Measurements from ENCODE around the gene INF2. TPM values are rescaled to one million over a fixed set of nuclear protein-coding genes. Genes with fewer than 3 reads are reported as not detected.

The INF2 gene
- polyA plus RNA-seq, 2 donors, result 26.6 to 41.9 TPM

DNA sequence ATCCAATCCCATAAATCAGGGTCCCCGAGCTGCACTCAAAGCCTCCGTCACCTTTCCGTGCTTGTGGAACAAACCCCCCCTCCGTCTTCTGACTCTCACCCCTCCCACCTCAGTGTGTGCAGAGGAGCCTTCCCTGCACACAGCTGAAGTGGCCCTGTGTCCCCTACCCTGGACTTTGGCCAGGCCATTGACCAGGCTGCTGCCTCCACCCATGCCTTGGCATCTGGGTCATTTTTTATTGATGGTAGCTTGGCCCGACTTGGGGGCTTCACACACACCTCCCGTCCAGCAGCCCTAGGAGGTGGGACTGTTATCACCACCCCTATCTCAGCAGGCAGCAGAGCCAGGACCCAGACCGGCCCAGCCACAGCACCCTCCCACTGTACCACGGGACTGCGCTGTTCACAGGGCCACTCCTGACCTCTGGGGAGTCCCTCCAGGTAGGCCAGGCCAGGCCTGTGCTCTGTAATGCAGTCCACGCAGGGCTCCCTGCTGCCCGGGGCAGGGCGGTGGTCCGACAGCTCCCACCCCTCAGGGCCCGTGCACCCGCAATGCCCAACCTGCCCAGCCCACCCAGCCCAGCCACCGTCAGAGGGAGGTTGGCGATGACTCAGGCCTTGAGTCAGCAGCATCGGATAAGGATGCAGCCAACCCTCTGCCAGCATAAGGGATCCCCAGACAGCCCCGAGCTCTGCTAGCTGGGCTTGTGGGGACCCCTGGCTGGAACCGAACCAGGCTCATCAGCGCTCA lies 9.2 kb upstream of the INF2 start:
- Histone ChIP-seq H3K4me1 (ENCODE audit: control insufficient read depth in 2 of 2, insufficient read depth in 2 of 2, low read length in 1 of 2) (peaks cover 9 to 40% of the 10 kb centered on the region in 2 donors), H3K36me3 (ENCODE audit: control insufficient read depth in 2 of 2, insufficient read depth in 2 of 2, low read length in 1 of 2) (peaks cover 0 to 3% of the 10 kb centered on the region in 2 donors), H3K27ac (ENCODE audit: low read depth in 2 of 2, low read length in 1 of 2) (peak overlapping the region; percentile 91 to 95), H3K9me3 (ENCODE audit: control insufficient read depth in 2 of 2, insufficient read depth in 1 of 2, low read depth in 1 of 2, low read length in 1 of 2) (no peaks in the 10 kb centered on the region), H3K4me3 (ENCODE audit: low read depth in 1 of 2, low read length in 2 of 2) (peak overlapping the region in 1 of 2 donors; percentile 10), H3K27me3 (ENCODE audit: control insufficient read depth in 1 of 2, insufficient read depth in 2 of 2, low read length in 2 of 2) (no peaks in the 10 kb centered on the region)
- WGBS, 2 donors, result 51 to 59% methylated on average over 21 of the region's 21 CpGs

DNA sequence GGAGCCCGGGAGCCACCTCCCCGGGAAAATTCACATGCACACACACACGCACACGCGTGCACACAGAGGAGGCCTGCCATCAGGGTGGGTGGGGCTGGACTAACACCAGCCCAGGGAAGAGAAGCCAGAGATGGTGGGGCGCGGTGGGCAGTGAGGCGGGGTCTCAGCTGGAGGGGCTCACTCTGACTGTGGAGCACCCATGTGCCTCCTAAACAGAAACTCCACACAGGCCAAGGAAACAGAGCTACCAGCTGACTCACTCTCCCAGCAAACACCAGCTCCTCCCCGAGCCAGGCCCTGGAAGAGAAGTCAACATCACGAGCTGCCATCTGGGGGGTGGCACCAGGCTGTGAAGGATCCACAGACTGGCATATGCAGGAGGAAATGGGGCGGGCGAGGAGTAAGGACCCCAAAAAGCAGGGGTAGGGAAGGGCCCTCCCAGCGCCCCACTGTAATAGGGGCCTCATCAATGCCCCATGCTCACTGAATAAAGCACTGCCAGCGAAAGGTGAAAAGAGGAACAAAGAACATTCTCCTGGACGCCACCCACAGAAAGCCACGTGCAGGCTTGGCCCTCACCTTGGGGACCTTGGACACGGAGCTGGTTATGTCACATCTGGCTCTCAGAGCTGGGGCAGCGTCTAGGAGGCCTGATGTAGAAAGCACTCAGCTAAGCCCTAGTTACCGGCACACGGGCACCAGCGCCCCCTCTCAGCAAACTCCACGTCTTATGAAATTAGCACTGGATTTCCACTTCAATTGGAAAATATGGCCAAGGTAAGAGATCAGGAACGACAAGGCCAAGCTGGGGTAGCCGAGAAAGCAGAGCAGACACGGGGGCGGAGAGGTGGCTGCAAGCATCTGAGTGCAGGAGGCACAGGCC lies 8.4 kb upstream of the INF2 start:
- Histone ChIP-seq H3K4me3 (ENCODE audit: low read depth in 1 of 2, low read length in 2 of 2) (peak overlapping the region in 1 of 2 donors; percentile 10), H3K36me3 (ENCODE audit: control insufficient read depth in 2 of 2, insufficient read depth in 2 of 2, low read length in 1 of 2) (peaks cover 0 to 3% of the 10 kb centered on the region in 2 donors), H3K4me1 (ENCODE audit: control insufficient read depth in 2 of 2, insufficient read depth in 2 of 2, low read length in 1 of 2) (peaks cover 9 to 40% of the 10 kb centered on the region in 2 donors), H3K27ac (ENCODE audit: low read depth in 2 of 2, low read length in 1 of 2) (peak overlapping the region; percentile 91 to 95), H3K9me3 (ENCODE audit: control insufficient read depth in 2 of 2, insufficient read depth in 1 of 2, low read depth in 1 of 2, low read length in 1 of 2) (no peaks in the 10 kb centered on the region), H3K27me3 (ENCODE audit: control insufficient read depth in 1 of 2, insufficient read depth in 2 of 2, low read length in 2 of 2) (no peaks in the 10 kb centered on the region)
- WGBS, 2 donors, result 36 to 41% methylated on average over 26 of the region's 26 CpGs

DNA sequence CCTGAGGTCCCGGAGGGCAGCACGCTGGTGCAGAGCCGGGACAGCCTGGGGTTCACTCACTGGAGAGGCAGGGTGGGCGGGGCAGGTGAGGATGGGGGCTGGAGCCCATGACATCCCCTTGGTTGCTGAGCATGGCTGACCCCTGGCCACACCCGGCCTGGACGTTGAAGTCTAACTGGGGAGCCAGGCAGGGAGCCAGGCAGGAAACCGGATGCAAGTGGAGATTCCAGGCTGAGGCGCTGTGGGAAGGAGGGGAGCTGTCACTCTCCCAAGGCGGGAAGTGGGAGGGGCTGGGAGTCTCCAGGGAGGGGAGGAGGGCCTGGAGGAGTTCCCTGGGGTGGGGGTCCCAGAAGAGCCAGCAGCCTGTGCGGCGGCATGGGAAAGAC lies 7.7 kb upstream of the INF2 start:
- H3K4me1 ChIP-seq (ENCODE audit: control insufficient read depth in 2 of 2, insufficient read depth in 2 of 2, low read length in 1 of 2), result peaks cover 9 to 42% of the 10 kb centered on the region in 2 donors
- no peaks in the 10 kb centered on the region for H3K27me3 ChIP-seq (ENCODE audit: control insufficient read depth in 1 of 2, insufficient read depth in 2 of 2, low read length in 2 of 2)
- peaks cover 0 to 3% of the 10 kb centered on the region in 2 donors for H3K36me3 ChIP-seq (ENCODE audit: control insufficient read depth in 2 of 2, insufficient read depth in 2 of 2, low read length in 1 of 2)
- WGBS, 2 donors, result 21 to 38% methylated on average over 10 to 11 of the region's 11 CpGs
- no peaks in the 10 kb centered on the region for H3K9me3 ChIP-seq (ENCODE audit: control insufficient read depth in 2 of 2, insufficient read depth in 1 of 2, low read depth in 1 of 2, low read length in 1 of 2)
- no peak overlapping the region for H3K4me3 ChIP-seq (ENCODE audit: low read depth in 1 of 2, low read length in 2 of 2)
- H3K27ac ChIP-seq (ENCODE audit: low read depth in 2 of 2, low read length in 1 of 2), result peak overlapping the region; percentile 91 to 95

DNA sequence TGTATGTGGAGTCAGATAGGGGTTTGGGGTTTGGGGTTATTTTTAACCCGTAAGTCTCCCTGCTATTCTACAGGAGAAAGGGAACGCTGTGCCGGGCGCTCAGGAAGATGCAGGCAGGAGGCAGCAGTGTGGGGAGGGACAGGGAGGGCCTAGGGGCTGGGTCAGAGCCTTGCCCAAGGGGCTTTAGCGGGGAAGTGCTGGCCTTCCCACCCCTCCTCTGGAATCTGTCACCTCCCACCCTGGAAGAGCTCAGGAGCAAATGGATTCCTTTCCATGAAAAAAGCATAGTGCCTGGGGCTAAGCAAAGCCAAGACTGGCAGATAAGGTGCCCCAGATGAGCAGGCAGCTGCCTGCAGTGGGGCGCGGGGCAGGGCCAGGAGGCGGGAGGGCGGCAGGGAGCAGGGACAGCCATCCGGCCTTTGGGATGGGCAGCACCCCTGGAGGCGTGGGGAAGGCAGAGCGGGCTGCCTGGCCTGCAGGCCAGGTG lies 7.3 kb upstream of the INF2 start:
- Histone ChIP-seq H3K4me1 (ENCODE audit: control insufficient read depth in 2 of 2, insufficient read depth in 2 of 2, low read length in 1 of 2) (peaks cover 9 to 45% of the 10 kb centered on the region in 2 donors), H3K4me3 (ENCODE audit: low read depth in 1 of 2, low read length in 2 of 2) (no peak overlapping the region), H3K27me3 (ENCODE audit: control insufficient read depth in 1 of 2, insufficient read depth in 2 of 2, low read length in 2 of 2) (no peaks in the 10 kb centered on the region), H3K9me3 (ENCODE audit: control insufficient read depth in 2 of 2, insufficient read depth in 1 of 2, low read depth in 1 of 2, low read length in 1 of 2) (no peaks in the 10 kb centered on the region), H3K27ac (ENCODE audit: low read depth in 2 of 2, low read length in 1 of 2) (peak overlapping the region; percentile 28 to 95), H3K36me3 (ENCODE audit: control insufficient read depth in 2 of 2, insufficient read depth in 2 of 2, low read length in 1 of 2) (peaks cover 0 to 3% of the 10 kb centered on the region in 2 donors)
- WGBS, 2 donors, result 45 to 50% methylated on average over 12 of the region's 12 CpGs

DNA sequence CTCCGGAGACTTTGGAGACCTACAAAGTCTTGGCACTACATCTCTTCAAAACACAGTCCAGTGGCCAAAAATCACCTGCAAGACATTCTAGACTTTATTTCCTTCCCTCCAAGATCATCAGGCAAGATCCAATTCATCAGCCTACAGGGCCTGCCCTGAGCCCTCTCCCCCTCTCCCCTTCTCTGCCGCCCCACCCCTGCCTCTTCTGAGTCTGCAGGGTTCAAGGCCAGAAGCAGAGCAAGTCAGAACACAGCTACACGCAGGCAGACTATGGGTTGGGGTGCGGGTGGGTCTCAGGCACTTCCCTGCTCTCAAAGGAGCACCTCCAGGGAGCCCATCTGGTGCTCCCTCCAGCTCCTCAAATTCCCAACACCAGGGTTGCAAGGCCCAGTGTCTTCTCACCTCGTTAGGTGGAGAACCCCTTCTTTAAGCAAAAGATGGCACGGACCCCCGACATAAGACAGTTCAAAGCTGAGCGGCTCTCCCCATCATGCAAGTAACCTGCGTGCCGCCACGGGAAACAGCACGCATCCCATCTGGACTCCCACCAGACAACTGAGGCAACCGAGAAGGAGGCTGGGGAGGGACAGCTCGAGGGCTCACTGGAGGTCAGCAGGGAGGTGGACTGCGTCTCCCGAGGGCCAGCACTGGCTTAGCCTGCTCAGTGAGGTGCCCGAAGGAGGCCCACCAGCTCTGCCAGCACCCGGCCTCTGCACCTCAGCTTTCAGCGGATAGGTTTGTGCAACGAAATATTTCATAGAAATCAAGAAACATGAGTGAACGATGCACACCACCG lies 5.6 kb upstream of the INF2 start:
- H3K4me1 ChIP-seq (ENCODE audit: control insufficient read depth in 2 of 2, insufficient read depth in 2 of 2, low read length in 1 of 2), result peaks cover 12 to 50% of the 10 kb centered on the region in 2 donors
- 85 to 90% methylated on average over 22 of the region's 22 CpGs for WGBS, 2 donors

DNA sequence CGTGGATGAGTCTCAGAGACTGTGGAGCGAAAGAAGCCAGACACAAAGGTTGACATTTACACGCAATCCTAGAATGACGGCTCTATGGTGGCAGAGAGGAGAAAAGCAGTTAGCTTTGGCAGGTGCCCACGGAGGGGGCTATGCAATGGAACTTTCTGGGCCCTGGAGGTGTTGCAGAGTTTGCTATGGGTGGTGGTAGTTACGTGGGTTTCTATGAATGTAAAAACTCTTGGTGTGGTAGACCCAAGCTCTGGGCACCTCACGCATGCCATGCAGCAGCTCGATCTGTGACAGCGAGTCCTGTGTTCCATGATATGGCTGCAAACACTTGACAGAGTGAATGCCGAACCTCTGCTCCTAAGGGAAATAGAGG lies 5.0 kb upstream of the INF2 start:
- Histone ChIP-seq H3K36me3 (ENCODE audit: control insufficient read depth in 2 of 2, insufficient read depth in 2 of 2, low read length in 1 of 2) (peaks cover 0 to 3% of the 10 kb centered on the region in 2 donors), H3K4me3 (ENCODE audit: low read depth in 1 of 2, low read length in 2 of 2) (no peak overlapping the region), H3K27me3 (ENCODE audit: control insufficient read depth in 1 of 2, insufficient read depth in 2 of 2, low read length in 2 of 2) (no peaks in the 10 kb centered on the region), H3K9me3 (ENCODE audit: control insufficient read depth in 2 of 2, insufficient read depth in 1 of 2, low read depth in 1 of 2, low read length in 1 of 2) (no peaks in the 10 kb centered on the region), H3K27ac (ENCODE audit: low read depth in 2 of 2, low read length in 1 of 2) (no peak overlapping the region), H3K4me1 (ENCODE audit: control insufficient read depth in 2 of 2, insufficient read depth in 2 of 2, low read length in 1 of 2) (peaks cover 14 to 48% of the 10 kb centered on the region in 2 donors)
- 94% methylated on average over 10 of the region's 10 CpGs for WGBS, 2 donors

More for the DNA sequence above, 5.6 kb upstream of the INF2 start:
- no peak overlapping the region for H3K27ac ChIP-seq (ENCODE audit: low read depth in 2 of 2, low read length in 1 of 2)
- no peaks in the 10 kb centered on the region for H3K9me3 ChIP-seq (ENCODE audit: control insufficient read depth in 2 of 2, insufficient read depth in 1 of 2, low read depth in 1 of 2, low read length in 1 of 2)
- no peaks in the 10 kb centered on the region for H3K27me3 ChIP-seq (ENCODE audit: control insufficient read depth in 1 of 2, insufficient read depth in 2 of 2, low read length in 2 of 2)
- peaks cover 0 to 3% of the 10 kb centered on the region in 2 donors for H3K36me3 ChIP-seq (ENCODE audit: control insufficient read depth in 2 of 2, insufficient read depth in 2 of 2, low read length in 1 of 2)
- H3K4me3 ChIP-seq (ENCODE audit: low read depth in 1 of 2, low read length in 2 of 2), result no peak overlapping the region

DNA sequence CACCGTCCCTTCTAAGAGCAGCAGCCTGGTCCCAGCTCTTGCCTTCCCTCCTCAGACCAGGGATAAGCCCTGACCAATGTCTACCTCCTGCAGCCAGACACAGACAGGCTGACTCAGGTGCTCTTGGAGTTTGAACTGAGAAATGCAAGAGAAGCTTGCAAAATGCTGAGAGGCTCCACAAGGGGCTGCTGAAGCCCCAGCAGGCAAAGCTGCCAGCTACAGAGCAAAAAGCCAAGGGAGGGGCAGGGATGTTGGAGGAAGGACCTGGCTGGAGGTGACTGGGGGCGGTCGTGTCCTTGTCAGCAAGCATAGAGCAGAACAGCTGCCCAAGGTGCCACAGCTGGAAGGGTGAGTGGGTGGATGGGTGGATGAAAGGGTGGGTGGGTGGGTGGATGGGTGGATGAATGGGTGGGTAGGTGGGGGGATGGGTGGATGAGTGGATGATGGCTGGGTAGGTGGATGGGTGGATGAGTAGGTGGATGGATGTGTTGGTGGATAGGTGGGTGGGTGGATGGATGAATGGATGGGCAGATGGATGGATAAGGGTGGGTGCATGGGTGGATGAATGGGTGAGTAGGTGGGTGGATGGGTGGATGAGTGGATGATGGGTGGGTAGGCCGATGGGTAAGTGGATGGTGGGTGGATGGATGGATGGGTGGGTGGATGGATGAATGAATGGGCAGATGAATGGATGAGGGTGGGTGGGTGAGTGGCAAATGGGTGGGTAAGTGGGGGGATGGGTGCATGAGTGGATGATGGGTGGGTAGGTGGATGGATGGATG lies 4.0 kb upstream of the INF2 start:
- WGBS, 2 donors, result 73 to 77% methylated on average over 4 of the region's 4 CpGs
- peaks cover 0 to 3% of the 10 kb centered on the region in 2 donors for H3K36me3 ChIP-seq (ENCODE audit: control insufficient read depth in 2 of 2, insufficient read depth in 2 of 2, low read length in 1 of 2)
- H3K4me3 ChIP-seq (ENCODE audit: low read depth in 1 of 2, low read length in 2 of 2), result no peak overlapping the region
- H3K27ac ChIP-seq (ENCODE audit: low read depth in 2 of 2, low read length in 1 of 2), result no peak overlapping the region
- peaks cover 17 to 46% of the 10 kb centered on the region in 2 donors for H3K4me1 ChIP-seq (ENCODE audit: control insufficient read depth in 2 of 2, insufficient read depth in 2 of 2, low read length in 1 of 2)
- no peaks in the 10 kb centered on the region for H3K27me3 ChIP-seq (ENCODE audit: control insufficient read depth in 1 of 2, insufficient read depth in 2 of 2, low read length in 2 of 2)
- no peaks in the 10 kb centered on the region for H3K9me3 ChIP-seq (ENCODE audit: control insufficient read depth in 2 of 2, insufficient read depth in 1 of 2, low read depth in 1 of 2, low read length in 1 of 2)

DNA sequence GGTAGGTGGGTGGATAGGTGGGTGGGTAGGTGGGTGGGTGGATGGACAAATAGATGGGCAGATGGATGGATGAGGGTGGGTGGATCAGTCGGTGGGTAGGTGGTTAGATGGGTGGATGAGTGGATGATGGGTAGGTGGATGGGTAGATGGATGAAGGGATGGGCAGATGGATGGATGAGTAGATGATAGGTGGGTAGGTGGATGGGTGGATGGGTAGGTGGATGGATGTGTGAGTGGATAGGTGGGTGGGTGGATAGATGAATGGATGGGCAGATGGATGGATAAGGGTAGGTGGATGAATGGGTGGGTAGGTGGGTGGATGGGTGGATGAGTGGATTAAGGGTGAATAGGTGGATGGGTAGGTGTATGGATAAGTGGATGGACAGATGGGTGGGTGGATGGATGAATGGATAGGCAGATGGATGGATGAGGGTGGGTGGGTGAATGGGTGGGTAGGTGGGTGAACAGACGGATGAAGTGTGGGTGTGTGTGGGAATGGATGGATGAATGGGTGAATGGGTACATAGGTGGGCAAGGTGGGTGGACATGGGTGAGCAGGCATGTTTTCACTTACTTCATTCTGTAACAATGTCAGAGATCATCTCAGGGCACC lies 3.3 kb upstream of the INF2 start:
- H3K27me3 ChIP-seq (ENCODE audit: control insufficient read depth in 1 of 2, insufficient read depth in 2 of 2, low read length in 2 of 2), result no peaks in the 10 kb centered on the region
- H3K4me3 ChIP-seq (ENCODE audit: low read depth in 1 of 2, low read length in 2 of 2), result no peak overlapping the region
- 95 to 100% methylated on average over 2 of the region's 2 CpGs for WGBS, 2 donors
- no peaks in the 10 kb centered on the region for H3K9me3 ChIP-seq (ENCODE audit: control insufficient read depth in 2 of 2, insufficient read depth in 1 of 2, low read depth in 1 of 2, low read length in 1 of 2)
- H3K36me3 ChIP-seq (ENCODE audit: control insufficient read depth in 2 of 2, insufficient read depth in 2 of 2, low read length in 1 of 2), result peaks cover 0 to 3% of the 10 kb centered on the region in 2 donors
- peaks cover 16 to 46% of the 10 kb centered on the region in 2 donors for H3K4me1 ChIP-seq (ENCODE audit: control insufficient read depth in 2 of 2, insufficient read depth in 2 of 2, low read length in 1 of 2)
- no peak overlapping the region for H3K27ac ChIP-seq (ENCODE audit: low read depth in 2 of 2, low read length in 1 of 2)

Data from esophagus (tissue), 2 donors.